HG03139 (cell line): Measurements from ENCODE around the gene B3GNT3.
"Not testable (repeated sequence)": the region's sequence is repeated elsewhere in the genome, so short reads cannot be mapped to it uniquely, and the experiment has no call there.

Experiments used
- ATAC-seq: cut with Tn5 transposase; IDR thresholded peaks from one replicate; pipeline ENCODE4 v1.9.1; 2021; ENCODE audit not compliant: unreplicated experiment

The B3GNT3 gene

DNA sequence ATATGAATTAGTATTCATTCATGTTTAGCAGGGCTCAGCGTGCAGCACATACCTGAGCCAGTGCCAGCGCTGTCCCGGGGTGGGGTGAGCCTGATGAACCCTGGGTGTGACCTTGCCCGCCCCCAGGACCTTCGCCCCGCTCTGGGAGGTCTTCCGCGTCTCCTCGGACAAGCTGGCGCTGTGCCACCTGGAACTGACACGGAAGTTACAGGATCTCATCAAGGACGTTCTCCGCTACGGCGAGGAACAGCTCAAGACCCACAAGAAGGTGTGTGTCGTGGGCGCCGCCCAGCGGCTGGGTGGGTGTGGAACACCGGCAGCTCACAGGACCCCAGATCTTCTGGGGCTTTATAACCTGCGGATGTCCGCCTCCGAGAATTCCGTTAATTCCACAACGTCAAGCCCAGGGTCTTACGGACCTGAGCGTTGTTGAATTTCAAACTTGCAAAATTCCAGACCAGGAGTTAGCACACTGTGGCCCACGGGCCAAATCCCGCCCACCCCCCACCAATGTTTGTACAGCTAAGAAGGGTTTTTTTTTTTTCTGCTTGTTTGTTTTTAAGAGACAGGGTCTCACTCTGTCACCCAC lies 28.3 kb upstream of the B3GNT3 start:
- no peak for ATAC-seq

DNA sequence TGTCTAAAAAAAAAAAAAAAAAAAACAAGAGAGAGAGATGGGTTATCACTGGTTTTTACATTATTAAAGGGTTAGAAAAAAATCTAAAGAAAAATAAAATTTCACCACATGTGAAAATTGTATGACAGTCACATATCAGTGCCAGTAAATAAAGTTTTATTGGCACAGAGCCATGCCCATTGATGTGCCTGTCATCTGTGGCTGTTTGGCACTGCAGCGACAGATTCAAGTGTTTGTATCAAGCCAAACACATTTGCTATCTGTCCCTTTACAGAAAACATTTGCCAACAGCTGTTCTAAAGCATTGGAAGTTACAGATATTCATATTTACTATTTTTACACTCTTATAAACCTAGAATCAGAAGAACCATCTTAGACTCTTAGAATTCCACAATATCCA lies 27.4 kb upstream of the B3GNT3 start:
- no peak for ATAC-seq

DNA sequence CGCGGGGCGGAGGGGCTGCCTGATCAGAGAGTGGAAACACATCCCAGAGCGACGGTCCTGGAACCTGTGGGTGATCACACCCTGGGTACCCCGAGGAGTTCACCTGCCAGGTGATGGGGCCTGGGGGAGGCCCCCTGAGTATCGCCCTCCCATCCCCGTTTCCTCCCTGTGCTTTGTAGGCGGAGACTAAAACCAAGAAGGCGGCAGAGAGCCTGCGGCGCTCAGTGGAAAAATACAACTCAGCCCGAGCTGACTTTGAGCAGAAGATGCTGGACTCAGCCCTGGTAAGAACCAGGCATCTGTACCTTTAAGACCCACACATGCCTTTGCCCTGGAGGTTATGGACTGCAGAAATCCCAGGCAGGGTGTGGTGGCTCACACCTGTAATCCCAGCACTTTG lies 24.3 kb upstream of the B3GNT3 start:
- ATAC-seq, result no peak

- ATAC-seq, result no peak
Observed at GRCh38 chr19:17772172-17772571, 22.8 kb upstream of the B3GNT3 start.

DNA sequence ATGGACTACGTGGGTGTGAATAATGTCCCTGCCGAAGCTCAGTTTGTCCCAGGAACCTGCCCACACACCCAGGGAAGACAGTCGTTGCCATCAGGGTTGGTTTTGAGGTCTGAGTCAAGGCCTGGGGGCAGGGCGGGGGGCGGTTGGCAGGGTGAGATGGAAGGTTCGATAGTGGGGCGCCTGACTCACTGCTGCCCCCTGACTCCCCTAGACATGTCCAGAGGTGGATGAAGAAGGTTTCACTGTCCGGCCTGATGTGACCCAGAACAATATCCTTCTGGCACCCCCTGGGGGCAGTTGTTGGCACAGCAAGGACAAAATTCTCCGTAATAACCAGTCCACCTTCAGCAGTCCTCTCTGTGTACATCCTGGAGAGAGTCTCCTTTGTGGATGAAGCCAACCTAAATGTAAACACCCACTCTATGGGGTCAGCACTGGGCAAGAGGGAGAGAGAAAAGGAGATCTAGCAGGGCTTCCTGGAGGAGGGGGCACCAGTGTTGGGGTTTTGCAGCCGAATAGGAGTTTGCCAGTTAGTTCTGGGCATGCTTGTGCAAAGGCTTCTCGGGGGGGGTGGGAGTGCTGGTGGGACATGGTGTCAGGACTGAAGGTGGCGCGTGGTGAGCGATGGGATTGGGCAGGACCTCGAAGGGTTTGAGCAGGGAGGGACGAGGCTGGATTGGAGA lies 19.6 kb upstream of the B3GNT3 start:
- ATAC-seq, result no peak

DNA sequence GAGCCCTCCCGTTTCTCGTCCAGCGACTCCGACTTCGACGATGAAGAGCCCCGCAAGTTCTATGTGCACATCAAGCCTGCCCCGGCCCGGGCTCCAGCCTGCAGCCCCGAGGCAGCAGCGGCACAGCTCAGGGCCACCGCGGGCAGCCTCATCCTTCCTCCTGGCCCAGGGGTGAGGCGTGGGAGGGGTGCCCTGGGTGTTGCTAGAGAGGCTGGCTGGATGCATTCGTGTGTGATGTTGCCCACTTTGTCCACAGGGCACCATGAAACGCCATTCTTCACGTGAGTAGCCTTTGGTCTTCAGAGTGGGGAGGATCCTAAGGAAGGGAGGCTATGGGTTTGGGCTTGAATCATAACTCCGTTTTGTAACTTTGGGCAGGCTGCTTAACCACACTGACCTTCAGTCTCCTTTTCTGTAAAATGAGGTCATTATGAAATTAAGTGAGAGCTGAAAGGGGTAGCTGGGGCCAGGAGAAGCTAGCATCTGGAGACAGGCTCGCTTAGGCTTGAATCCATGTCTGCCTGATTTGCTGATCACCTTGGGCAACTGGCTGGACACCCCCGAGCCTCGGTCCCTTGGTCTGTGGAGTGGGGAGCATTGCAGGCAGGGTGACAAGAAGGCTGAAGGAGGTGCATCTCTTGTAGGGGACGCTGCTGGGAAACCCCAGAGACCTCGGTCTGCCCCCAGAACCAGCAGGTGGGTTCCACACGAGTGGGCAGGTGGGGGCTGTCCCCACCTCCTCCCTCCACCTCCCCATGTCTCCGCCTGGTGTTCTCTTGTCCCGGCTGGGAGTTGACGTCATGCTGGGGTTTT lies 18.7 kb upstream of the B3GNT3 start:
- peak; percentile 68 for ATAC-seq

DNA sequence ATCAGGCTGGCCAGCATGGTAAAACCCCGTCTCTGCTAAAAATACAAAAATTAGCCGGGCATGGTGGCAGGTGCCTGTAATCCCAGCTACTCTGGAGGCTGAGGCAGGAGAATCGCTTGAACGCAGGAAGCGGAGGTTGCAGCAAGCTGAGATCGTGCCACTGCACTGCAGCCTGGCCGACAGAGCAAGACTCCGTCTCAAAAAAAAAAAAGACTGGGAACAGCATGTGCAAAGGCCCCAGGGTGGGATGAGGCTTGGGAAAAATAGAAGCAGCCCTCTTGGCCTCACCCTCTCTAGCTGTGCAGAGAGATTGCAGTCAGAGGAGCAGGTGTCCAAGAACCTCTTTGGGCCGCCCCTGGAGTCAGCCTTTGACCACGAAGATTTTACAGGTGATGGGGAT lies 17.1 kb upstream of the B3GNT3 start:
- ATAC-seq, result not testable (repeated sequence)

DNA sequence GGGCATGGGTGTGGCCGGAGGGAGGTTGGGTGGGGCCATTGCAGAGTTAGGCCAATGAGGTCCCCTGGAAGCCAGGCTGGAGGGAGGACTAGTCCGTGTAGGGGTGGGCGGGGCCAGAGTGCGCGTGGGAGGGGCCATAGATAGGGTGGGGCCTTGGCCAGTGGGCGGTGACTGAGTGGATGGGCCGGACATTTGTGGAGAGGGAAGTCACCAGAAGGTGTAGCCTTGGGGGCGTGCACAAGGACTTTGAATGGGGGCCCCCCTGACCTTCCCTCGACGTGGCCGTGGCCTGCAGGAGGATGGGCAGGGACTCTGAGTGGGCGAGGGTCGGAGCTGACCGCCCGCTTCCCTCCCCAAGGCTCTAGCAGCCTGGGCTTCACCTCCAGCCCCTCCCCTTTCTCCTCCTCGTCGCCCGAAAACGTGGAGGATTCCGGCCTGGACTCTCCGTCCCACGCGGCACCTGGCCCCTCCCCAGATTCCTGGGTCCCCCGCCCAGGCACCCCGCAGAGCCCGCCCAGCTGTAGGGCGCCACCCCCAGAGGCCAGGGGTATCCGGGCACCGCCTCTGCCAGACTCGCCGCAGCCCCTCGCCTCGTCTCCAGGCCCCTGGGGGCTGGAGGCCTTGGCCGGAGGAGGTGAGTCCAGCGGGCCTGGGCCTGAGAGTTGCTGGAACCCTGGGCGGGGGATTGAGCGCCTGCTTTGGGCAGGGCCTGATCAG lies 16.5 kb upstream of the B3GNT3 start:
- no peak for ATAC-seq

DNA sequence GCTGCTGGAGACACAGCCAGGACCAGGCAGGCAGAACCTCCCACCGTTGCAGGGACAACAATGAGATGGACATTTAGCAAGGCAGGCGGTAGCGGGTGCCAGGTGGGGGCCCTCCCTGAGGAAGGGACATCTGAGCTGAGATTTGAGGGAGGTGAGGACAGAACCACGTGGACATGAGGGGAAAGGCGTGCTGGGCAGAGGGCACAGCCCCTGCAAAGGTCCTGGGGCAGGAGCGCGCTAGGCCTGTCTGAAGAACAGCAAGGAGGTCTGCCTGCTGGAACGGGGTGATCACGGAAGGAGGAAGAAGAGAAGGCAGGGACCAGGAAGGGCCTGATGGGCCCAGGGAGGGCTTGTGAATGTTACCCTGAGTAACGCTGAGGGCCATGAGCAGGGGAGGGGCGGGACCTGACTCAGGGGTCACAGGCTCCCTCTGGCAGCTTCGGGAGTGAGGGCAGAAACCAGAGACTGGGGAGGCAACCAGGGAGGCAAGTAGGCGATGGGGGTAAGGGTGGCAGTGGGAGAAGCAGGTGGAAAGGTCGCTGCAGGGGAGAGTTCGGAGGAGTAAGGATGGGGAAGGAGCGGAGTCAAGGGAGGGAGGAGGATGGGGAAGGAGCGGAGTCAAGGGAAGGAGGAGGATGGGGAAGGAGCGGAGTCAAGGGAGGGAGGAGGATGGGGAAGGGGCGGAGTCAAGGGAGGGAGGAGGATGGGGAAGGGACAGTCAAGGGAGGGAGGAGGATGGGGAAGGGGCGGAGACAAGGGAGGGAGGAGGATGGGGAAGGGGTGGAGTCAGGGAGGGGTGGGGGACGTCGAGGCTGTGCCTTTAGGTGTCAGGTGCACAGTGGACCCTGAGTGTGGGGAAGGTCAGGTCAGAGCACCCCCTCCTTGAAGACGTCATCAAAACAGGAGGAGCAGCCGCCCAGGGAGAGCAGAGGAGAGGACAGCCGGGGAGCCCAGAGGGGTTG lies 15.7 kb upstream of the B3GNT3 start:
- ATAC-seq, result no peak

DNA sequence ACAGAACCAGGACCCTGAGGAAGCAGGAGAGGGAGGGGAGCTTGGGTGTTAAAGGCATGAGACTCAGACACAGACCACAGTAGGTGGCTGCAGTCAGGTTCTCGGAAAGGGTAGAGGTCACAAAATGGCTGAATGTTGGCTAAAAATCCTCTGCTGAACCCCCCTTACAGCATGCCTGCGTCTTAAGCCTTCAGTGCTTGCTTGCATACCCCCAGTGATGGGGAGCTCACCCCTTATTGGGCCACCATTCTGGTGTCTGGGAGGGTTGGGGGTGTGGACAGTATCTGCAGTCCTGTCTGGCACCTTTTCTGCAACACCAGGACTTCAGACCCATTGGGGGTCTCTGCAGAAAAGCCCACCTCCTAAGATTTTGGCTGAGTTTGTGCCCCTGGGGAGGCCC lies 14.2 kb upstream of the B3GNT3 start:
- ATAC-seq, result no peak

- not testable (repeated sequence) for ATAC-seq
Observed at GRCh38 chr19:17783721-17784120, 11.2 kb upstream of the B3GNT3 start.

GRCh38 chr19:17784201-17785008 lies 10.5 kb upstream of the B3GNT3 start:
- no peak for ATAC-seq

GRCh38 chr19:17787274-17787913 lies 7.5 kb upstream of the B3GNT3 start:
- ATAC-seq, result no peak

DNA sequence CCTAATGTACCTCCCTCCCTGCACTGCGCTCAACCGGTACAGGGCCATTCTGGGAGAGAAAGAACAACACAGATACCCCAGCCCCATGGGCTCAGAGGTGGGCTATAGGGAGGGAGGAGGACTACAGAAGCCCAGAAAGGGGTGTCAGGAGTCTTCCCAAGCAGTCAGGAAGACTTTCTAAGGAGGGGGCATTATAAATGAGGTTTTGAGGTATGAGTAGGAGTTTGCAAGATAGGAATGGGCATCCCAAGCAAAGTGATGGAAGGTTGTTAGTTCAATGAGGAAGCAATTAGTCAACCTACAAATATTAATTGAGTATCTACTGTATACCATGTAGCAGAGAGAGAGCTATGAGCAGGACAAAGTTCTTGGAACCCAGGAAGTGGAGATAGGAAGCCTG lies 6.3 kb upstream of the B3GNT3 start:
- no peak for ATAC-seq

- no peak for ATAC-seq
Observed at GRCh38 chr19:17790059-17790780, 4.7 kb upstream of the B3GNT3 start.

GRCh38 chr19:17794412-17794730 lies 567 bp upstream of the B3GNT3 start:
- no peak for ATAC-seq

GRCh38 chr19:17795495-17795856 lies 538 bp downstream of the B3GNT3 start:
- ATAC-seq, result no peak

- no peak for ATAC-seq
Observed at GRCh38 chr19:17796013-17796837, 1.3 kb downstream of the B3GNT3 start.
